HUES6 (cell line): ENCODE results near the gene IQCN.

ENCODE experiments used
- H3K27ac ChIP-seq: 2 replicates; pipeline ENCODE4 v1.7.0; 2013; ENCODE audit warnings: low read depth, mild to moderate bottlenecking, low read length, inconsistent platforms
- H3K27me3 ChIP-seq: 2 replicates; pipeline ENCODE4 v1.6.1; 2013; ENCODE audit warnings: low read length; ENCODE audit not compliant: control insufficient read depth, insufficient read depth
- H3K36me3 ChIP-seq: 2 replicates; pipeline ENCODE4 v1.6.1; 2013; ENCODE audit warnings: low read length; ENCODE audit not compliant: control insufficient read depth, insufficient read depth
- H3K4me1 ChIP-seq: 2 replicates; pipeline ENCODE4 v1.6.1; 2013; ENCODE audit warnings: low read length; ENCODE audit not compliant: control insufficient read depth, insufficient read depth
- H3K4me3 ChIP-seq: 2 replicates; pipeline ENCODE4 v1.5.1; 2013; ENCODE audit warnings: low read depth, low read length
- H3K9ac ChIP-seq: one replicate; pipeline ENCODE4 v1.6.1; 2013; ENCODE audit warnings: mild to moderate bottlenecking, low read length
- H3K9me3 ChIP-seq: 2 replicates; pipeline ENCODE4 v1.6.1; 2013; ENCODE audit warnings: low read depth, low read length; ENCODE audit not compliant: control insufficient read depth, insufficient read depth

IQCN gene

DNA sequence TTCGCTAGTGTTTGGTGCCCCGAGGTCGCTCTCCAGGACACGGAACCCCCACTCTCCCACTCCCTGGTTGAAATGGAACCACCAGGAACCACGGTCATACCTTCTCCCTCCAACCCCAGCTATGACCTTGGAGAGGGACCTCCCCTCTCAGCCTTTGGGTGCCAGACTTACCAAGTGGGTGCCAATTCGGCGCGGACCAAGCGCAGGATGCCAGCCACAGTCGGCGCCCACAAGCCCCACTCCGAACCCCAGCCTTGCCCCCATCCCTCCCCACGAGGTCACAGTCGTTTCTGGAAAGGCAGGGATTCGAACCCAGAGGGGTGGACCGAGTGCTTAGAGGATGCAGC is 48.9 kb downstream of the IQCN start:
- H3K36me3 ChIP-seq = no peaks in the 10 kb centered on the region
- H3K9me3 ChIP-seq = no peaks in the 10 kb centered on the region
- H3K4me3 ChIP-seq = peak overlapping the region; percentile 78
- H3K4me1 ChIP-seq = peaks cover 20% of the 10 kb centered on the region
- H3K27ac ChIP-seq = no peak overlapping the region
- peaks cover 29% of the 10 kb centered on the region for H3K27me3 ChIP-seq
- no peak overlapping the region for H3K9ac ChIP-seq

DNA sequence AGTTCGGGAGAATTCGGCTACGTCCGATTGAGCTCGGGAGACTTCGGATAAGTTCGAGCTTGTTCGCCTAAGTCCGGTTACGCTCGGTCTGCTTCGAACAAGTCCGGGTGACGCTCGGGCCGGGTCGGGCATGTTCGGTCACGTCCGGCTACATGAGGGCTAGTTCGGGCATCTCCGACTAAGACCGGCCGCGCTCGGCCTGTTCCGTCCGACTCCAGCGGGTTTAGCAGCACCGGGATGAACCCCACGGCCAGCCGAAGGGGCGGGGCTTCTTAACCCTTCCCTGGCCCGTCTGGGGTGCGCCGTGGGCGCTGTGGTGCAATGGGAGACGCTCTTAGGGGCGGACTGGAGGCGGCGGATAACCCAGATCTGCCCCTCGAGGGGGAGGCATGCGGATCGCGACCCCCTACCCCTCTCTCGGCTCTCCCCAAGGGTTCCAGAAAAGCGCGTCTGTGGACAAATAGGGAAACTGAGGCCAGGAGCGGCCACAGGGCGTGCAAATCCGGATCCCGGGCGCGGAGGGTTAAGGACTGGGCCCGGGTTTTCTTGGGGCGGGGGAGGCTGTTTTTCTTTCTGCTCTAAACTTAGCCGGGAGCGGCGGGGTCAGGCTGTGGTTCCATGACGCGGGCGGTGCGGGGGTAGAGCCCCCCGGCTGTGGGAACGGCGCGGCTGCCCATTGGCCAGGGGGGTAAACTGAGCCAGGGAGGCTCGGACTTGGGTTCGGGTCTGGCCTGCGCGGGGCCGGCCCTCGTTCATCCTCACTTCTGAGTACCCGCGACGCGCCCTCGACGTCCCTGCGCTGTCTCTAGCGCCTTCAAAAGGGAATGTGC is 49.5 kb downstream of the IQCN start:
- Histone ChIP-seq H3K4me3 (peak overlapping the region; percentile 78), H3K27me3 (peaks cover 32% of the 10 kb centered on the region), H3K9ac (peak overlapping the region; percentile 87), H3K9me3 (no peaks in the 10 kb centered on the region), H3K27ac (no peak overlapping the region; the same call in 1 of the 2 replicates), H3K36me3 (no peaks in the 10 kb centered on the region), H3K4me1 (peaks cover 26% of the 10 kb centered on the region)

DNA sequence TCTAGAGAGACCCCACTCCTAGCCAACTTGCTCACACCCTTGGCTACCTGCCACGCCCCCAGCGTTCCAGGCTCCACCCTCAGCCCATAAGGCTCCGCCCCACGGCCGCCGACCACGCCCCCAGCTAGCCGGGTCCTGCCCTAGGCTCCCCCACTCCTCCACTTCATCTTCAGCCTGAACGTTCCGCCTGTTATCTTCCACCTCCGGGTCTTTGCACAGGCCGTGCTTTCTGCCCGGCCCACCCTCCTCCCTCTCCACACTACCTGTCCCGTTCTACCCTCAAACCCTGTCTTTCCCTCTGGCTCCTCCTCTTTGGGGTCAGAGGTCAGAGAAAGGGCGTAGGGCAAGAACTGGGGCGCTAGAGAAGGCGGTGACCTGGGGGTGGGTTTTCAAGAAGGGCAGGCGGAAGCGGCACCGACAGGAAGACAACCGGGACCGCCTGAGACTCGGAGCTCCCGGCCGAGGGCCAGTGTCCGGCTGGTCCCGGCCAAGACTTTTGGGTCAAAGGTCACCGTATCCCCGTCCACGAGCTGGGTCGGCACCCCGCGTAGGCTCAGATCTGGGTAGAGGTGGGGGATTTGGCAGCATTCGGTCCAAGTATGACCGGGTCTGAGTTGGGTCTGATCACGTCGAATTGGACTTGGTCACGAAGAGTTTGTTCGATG is 50.3 kb downstream of the IQCN start:
- Histone ChIP-seq H3K4me3 (peak overlapping the region; percentile 78), H3K27ac (peak overlapping the region; percentile 59; the same call in 1 of the 2 replicates), H3K27me3 (peaks cover 39% of the 10 kb centered on the region), H3K36me3 (no peaks in the 10 kb centered on the region), H3K9ac (peak overlapping the region; percentile 87), H3K4me1 (peaks cover 26% of the 10 kb centered on the region), H3K9me3 (no peaks in the 10 kb centered on the region)

DNA sequence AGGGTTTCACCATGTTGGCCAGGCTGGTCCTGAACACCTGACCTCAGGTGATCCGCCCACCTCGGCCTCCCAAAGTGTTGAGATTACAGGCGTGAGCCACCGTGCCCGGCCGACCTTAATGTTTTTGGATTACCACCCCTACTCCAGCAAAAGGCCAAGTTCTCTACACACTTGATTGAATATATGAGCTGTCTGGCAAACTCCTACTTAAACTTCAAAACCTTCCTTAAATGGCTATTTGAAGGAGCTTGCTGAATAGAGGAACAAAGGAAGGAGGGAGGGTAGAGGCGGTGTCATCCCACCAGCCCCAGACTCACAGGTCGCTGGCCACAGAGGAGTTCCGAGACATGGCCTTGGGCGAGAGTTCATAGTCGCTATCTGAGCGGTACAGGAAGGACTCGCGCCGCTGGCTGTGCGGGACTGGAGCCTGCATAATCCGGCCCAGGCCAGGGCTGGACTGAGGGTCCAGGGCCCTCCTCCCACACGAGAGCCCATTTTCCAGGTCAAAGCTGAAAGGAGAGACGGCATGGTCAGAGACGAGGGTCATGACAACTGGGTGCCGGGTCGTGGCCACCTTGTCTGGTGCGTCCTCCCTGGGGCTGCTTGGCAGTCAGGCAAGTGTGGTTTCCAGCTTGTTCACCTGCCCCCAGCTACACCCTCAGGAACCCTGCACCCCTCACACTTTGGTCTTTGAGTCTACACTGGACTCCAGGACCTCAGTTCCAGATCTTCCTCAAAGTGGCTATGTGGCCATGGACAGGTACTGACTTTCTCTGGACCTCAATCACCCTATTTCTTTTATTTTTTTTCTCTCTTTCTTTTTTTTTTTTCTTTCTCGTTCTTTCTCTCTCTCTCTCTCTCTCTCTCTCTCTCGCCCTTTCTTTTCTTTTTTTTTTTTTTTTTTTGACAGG is 52.2 kb downstream of the IQCN start:
- Histone ChIP-seq H3K9me3 (no peaks in the 10 kb centered on the region), H3K27me3 (peaks cover 37% of the 10 kb centered on the region), H3K4me1 (peaks cover 26% of the 10 kb centered on the region), H3K9ac (no peak overlapping the region), H3K27ac (no peak overlapping the region), H3K4me3 (no peak overlapping the region), H3K36me3 (no peaks in the 10 kb centered on the region)

DNA sequence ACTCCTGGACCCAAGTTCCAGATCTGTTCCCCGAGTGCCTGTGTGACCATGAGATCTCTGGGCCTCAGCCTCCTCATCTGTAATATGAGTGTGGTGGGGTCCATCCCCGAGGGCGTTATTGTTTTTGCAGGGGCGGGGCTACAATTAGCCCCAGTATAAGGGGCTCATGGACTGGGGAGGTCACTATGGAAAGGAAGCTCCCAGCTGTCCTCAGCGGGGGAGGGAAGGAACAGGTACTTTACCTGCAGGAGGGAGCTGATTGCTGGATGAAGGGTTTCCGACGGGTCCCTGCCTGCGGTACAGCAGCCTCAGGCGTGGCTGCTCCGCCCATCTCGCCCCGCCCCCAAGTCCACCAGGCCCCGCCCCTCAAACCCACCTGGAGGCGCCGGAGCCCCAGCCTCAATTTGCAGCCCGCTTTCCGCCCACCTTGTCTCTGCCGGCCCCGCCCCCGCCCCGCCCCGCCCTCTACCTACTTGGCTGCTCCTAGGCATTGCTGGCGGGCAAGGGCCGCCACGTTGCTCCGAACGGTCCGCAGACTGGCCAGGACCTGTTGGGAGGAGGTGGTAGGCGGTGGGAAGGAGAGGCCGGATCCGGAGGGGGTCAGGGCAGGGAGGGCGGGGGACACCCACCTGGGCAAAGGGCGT is 53.5 kb downstream of the IQCN start:
- Histone ChIP-seq H3K9me3 (no peaks in the 10 kb centered on the region), H3K4me3 (peak overlapping the region; percentile 50), H3K27me3 (peaks cover 25% of the 10 kb centered on the region), H3K9ac (no peak overlapping the region), H3K27ac (no peak overlapping the region), H3K36me3 (no peaks in the 10 kb centered on the region), H3K4me1 (peaks cover 23% of the 10 kb centered on the region)

DNA sequence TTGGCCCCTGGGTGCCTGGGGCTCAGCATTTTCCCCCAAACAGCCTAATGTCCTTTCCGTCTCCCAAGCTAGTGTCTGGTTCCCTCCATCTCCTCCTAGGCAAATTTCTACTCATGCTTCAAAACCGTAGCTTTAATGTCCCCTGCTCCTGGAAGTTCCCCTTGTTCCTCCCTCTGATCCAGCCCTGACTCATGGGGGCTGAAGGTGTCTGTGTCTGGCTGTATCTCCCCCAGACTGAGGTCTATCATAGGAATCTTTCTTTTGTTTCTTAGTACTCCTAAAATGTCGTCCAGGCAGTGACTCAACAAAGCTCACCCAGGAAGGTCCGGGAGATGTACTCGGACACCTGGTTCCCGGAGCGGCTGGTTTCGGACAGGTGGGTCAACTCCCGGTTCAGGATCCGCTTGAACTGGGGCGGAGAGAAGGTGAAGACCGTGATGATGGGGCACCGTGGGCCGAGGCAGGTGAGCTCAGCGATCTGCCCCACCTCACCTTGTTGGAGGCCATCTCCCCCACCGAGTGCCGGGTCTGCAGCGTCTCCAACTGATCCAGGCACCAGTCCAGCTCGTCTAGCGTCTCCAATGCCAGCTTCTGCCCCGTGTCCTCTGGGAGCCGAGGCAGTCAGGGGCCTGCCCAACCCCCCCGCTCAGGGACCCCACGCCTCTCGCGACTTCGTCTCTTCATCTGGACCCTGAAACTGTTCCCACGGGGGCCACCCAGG is 54.2 kb downstream of the IQCN start:
- Histone ChIP-seq H3K4me1 (peaks cover 17% of the 10 kb centered on the region), H3K27ac (no peak overlapping the region), H3K4me3 (peak overlapping the region; percentile 50; the same call in 1 of the 2 replicates), H3K9me3 (no peaks in the 10 kb centered on the region), H3K36me3 (no peaks in the 10 kb centered on the region), H3K9ac (no peak overlapping the region), H3K27me3 (peaks cover 18% of the 10 kb centered on the region)

DNA sequence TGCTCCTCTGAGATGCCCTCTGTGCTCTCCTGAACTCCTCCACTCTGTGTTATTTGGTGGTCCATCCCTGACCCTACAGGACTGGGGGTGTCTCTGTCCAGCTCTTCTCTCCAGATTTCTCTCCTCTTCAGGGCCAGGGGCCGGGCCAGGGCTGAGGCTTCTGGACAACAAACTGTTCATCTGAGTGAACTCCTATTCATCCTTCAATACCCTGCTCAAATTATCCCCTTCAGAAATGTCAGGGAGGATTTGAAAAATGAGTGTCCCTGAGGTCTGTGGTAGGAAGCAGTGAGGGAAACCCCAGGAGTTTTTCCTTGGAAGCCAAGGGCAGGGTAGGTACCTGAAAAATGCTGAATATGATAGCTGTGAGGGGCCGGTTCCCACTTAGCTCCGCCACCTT is 55.7 kb downstream of the IQCN start:
- H3K27me3 ChIP-seq = peaks cover 13% of the 10 kb centered on the region; the same call in 1 of the 2 replicates
- no peaks in the 10 kb centered on the region for H3K36me3 ChIP-seq
- no peaks in the 10 kb centered on the region for H3K9me3 ChIP-seq
- H3K27ac ChIP-seq = no peak overlapping the region
- no peak overlapping the region for H3K9ac ChIP-seq
- peaks cover 16% of the 10 kb centered on the region for H3K4me1 ChIP-seq
- H3K4me3 ChIP-seq = no peak overlapping the region

DNA sequence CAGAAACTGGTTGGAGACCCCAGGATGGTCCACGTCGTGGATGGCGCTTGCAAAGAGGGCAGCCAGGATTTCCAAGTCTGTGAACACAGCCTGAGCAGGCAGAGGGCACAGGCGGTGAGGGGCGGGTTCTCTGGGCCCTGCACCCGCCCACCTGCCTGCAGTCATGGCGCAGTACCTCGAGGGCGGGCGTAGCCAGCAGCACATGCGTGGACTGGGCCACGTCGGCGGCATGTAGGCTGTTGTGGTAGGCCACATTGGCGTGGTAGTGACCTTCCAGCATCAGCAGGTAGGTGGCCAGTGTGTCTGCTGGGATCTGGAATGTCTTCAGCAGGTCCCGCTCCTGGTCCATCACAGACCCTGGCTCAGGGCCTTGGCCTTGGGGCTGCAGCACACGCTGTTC is 56.1 kb downstream of the IQCN start:
- Histone ChIP-seq H3K4me1 (peaks cover 16% of the 10 kb centered on the region), H3K27ac (no peak overlapping the region), H3K9ac (no peak overlapping the region), H3K4me3 (no peak overlapping the region), H3K9me3 (no peaks in the 10 kb centered on the region), H3K36me3 (no peaks in the 10 kb centered on the region), H3K27me3 (peaks cover 13% of the 10 kb centered on the region; the same call in 1 of the 2 replicates)

DNA sequence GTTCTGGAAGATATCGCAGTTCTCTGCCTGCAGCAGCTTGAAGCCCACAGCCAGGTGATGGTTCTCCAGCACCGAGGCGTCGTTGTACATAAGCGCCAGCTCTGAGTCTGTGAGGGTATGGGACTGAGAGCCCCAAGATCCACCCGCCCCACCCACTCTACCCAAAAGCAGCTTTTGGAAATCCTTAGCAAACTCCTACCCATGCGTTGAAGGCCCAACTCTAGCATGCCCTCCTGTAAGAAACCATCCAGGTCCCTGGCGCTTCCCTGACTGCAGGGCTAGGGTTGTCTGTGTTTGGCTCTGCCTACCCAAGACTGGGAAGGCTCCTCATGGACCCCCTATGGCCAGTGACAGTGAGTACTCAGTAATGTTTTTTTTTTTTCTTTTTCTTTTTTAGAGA is 57.5 kb downstream of the IQCN start:
- H3K36me3 ChIP-seq = no peaks in the 10 kb centered on the region
- H3K4me1 ChIP-seq = peaks cover 10% of the 10 kb centered on the region
- peaks cover 13% of the 10 kb centered on the region; the same call in 1 of the 2 replicates for H3K27me3 ChIP-seq
- H3K4me3 ChIP-seq = no peak overlapping the region
- no peak overlapping the region for H3K9ac ChIP-seq
- H3K27ac ChIP-seq = no peak overlapping the region
- H3K9me3 ChIP-seq = no peaks in the 10 kb centered on the region
